Measurements from ENCODE around the gene PPIP5K1. TPM values are rescaled to one million over a fixed set of nuclear protein-coding genes. Genes with fewer than 3 reads are reported as not detected.

PPIP5K1 gene
- total RNA-seq, 2 experiments from 2014 or later = 28.2 to 33.0 TPM

DNA sequence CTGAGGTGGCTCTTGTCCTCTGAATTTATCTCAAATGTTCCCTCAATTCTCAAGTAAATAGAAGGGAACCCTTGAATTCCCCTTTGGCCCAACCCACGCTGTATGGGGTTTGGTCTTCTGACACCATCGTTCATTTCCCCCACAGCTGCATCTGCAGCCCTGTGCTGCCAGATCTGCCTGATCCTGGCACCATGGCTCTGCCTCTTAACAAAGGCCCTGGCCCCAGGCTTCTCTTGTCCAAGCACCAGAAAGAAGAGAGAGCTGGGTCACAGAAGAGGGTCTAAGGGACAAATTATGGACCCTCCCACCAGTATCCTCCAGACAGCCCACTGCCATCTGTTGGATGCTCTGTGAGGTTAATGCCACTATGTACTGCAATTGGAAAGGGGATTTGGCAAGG lies 70.8 kb downstream of the PPIP5K1 start:
- CTCF ChIA-PET = no interaction called here

DNA sequence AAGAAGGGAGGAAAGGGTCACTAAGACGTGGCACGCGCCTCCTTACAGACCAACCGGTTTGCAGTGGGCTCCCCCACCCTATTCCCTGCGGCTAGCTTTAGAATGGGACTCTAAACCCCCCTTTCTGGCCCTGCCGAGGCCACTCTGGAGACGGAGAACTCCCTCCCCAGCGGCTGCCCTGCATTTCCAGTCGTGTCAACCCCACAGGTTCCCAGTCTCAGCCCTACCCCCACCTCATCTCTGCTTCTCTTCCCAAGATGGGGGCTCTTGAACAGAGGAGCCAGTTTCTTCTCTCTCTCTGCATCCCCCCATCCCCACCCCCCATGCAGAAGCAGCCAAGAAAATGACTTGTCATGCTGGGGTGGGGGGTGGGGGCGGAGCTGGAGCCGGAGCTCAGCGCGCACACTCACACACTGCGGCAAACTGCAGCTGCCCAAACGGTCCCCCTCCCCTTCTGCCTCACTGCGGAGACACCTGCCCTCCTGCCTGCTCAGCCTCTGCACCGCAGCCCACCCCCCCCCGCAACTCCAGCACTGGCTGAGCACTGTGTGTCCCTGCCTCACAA lies 71.7 kb downstream of the PPIP5K1 start:
- Mint-ChIP-seq H3K9me3 (no peaks in the 10 kb centered on the region), H3K4me1 (peaks cover 49% of the 10 kb centered on the region), H3K36me3 (ENCODE audit: low read depth) (peaks cover 4% of the 10 kb centered on the region), H3K27ac (no peak overlapping the region), H3K4me3 (no peak overlapping the region), H3K27me3 (peaks cover 21% of the 10 kb centered on the region)
- ChIA-PET CTCF (no interaction called here), POLR2A (interaction anchor here (1.0 to 1.5 kb wide), 2 partner anchors 8 to 9 kb away, joined by 3 to 4 read pairs; no protein-coding TSS in a partner anchor)
- DNase-seq = no peak

More for the DNA sequence above, 70.8 kb downstream of the PPIP5K1 start:
- peaks cover 21% of the 10 kb centered on the region for H3K27me3 Mint-ChIP-seq
- POLR2A ChIA-PET = interaction anchor here (1.0 kb wide), 1 partner anchor 9 kb away, joined by 4 read pairs; no protein-coding TSS in a partner anchor
- peaks cover 40% of the 10 kb centered on the region for H3K4me1 Mint-ChIP-seq
- no peak overlapping the region for H3K4me3 Mint-ChIP-seq
- H3K27ac Mint-ChIP-seq = no peak overlapping the region
- H3K9me3 Mint-ChIP-seq = no peaks in the 10 kb centered on the region
- H3K36me3 Mint-ChIP-seq (ENCODE audit: low read depth) = peaks cover 4% of the 10 kb centered on the region
- DNase-seq = no peak

DNA sequence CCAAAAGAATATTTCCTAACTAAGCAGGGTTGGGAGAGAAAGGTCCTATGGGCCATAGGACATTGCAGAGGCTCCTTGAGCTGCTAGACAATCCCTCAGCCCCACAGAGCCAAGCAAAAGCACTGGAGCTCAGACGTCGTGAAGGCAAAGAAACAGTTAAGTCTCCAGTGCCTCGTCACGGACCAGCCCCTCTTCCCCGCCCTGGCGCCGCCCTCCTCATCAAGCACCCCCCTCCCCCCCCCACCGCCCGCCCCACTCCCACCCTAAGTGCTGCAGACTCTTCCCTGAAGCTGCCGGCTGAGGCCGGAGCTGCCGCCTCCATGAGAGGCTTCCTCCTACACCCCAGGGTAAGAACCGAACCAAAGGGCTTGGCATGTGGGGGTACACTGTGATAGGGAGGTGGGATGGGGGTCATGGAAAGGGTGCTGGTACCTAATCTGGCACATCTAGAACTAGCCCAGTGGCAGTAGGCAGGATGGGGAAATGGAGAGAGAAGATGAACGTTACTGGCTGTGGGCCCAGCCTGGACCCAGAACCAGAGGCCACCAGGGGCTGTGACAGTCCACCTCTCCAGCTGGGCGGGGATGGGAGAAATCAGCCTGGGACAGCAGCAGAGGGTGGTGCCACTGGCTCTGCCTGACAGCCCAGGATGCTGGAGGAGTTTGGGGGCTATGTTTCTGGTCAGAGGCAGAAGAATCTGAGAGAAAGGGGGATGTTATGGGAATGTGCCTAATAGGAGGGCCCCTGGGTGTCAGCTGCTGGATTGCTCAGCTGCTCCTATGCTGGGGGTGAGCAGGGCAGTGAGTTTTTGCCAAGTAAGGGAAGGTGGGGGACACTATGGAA lies 72.4 kb downstream of the PPIP5K1 start, which contains the start of gene MAP1A:
Gene MAP1A (plus strand): TSS at position 255 of the 843 bp plus-strand sequence. CDS start 3,866 bp downstream, outside the sequence.
- no peak within 1 kb of the TSS for H3K4me3 Mint-ChIP-seq
- H3K27ac Mint-ChIP-seq = no peak within 1 kb of the TSS
- ChIA-PET POLR2A (interaction anchor here (1.5 kb wide), 1 partner anchor 10 kb away, joined by 3 read pairs; no protein-coding TSS in a partner anchor), CTCF (interaction anchor here (7.6 kb wide), 1 partner anchor 77 kb away, joined by 74 read pairs; no protein-coding TSS in a partner anchor)
- peaks cover 56% of the 10 kb centered on the region for H3K4me1 Mint-ChIP-seq
- peaks cover under 1% of the 10 kb centered on the region for H3K36me3 Mint-ChIP-seq (ENCODE audit: low read depth)
- peaks cover 21% of the 10 kb centered on the region for H3K27me3 Mint-ChIP-seq
- DNase-seq = no peak
- no peaks in the 10 kb centered on the region for H3K9me3 Mint-ChIP-seq

DNA sequence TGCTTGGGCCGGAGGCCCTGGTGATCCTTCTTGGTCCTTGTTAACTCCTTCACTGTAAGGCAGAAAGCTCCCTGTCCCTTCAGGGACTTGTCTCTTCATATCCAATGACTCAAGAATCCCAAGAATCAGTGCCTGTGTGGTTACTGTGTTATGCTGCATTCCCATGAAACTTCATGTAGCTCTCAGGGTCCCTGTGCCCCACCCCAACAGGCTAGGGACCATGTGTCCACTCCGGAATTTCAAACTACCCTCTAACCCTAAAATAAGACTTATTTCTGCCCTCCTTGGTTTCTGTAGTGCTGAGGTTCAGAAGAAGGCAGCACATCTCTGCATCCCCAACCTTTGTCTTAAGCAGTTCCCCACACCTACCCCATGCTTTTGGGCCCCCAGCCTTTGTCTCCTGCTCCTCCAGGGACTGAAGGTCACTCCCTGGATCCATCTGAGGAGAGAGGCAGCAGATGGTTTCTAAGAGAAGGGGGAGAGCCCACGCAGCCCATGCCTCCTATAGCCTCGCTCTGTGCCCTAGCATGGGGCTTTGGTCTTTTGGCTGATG lies 73.1 kb downstream of the PPIP5K1 start:
- DNase-seq = no peak
- H3K4me3 Mint-ChIP-seq = no peak overlapping the region
- H3K4me1 Mint-ChIP-seq = peaks cover 63% of the 10 kb centered on the region
- no peaks in the 10 kb centered on the region for H3K9me3 Mint-ChIP-seq
- peaks cover 21% of the 10 kb centered on the region for H3K27me3 Mint-ChIP-seq
- CTCF ChIA-PET = interaction anchor here (7.6 kb wide), 1 partner anchor 76 kb away, joined by 74 read pairs; no protein-coding TSS in a partner anchor
- POLR2A ChIA-PET = no interaction called here
- peaks cover 7% of the 10 kb centered on the region for H3K36me3 Mint-ChIP-seq (ENCODE audit: low read depth)
- no peak overlapping the region for H3K27ac Mint-ChIP-seq

DNA sequence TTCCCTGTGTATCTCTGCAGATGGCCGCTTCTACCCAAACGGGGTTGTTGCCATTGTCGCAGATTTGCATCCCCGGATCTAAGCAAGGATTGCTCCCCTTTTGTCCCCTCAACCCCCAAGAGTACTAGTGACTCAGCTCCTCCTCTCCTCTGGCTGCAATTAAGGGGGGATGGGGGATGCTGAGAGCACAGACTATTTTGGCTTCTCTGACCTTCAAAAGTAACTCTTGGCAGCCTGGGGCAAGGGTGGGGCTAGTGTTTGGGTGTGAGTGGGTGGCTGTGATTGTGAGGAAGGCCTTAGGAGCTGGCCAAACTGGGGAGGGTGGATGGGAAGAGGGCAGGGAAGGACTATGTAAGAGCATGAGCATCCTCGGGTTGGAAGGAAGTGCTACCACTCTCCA lies 73.8 kb downstream of the PPIP5K1 start:
- Mint-ChIP-seq H3K9me3 (no peaks in the 10 kb centered on the region), H3K4me1 (peaks cover 70% of the 10 kb centered on the region), H3K36me3 (ENCODE audit: low read depth) (peaks cover 7% of the 10 kb centered on the region), H3K27ac (no peak overlapping the region), H3K27me3 (peaks cover 21% of the 10 kb centered on the region), H3K4me3 (no peak overlapping the region)
- ChIA-PET CTCF (interaction anchor here (0.6 to 7.6 kb wide), 3 partner anchors 9 to 76 kb away, joined by 3 to 74 read pairs (median 65); partner anchors contain the start of gene TP53BP1), POLR2A (interaction anchor here (0.7 kb wide), 1 partner anchor 10 kb away, joined by 3 read pairs; no protein-coding TSS in a partner anchor)
- DNase-seq = no peak

DNA sequence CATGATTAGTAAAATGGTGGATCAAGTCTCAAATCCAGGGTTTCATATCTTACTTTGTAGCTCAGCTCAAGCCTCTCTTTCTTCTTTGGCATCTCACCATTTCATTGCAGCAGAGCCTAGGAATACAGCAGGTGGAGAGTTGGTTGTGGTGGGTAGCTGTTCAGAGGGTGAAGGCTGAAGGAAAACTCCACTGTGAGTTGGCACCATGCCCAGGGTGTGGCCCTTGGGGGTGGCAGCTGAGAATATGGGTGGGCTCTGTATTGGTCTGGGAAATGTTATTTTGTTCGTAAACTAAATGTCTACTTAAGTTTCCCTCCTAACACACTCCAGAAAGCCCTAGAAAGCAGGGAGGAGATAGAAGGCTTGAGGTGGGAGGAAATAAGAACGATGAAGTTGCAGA lies 74.3 kb downstream of the PPIP5K1 start:
- peaks cover 21% of the 10 kb centered on the region for H3K27me3 Mint-ChIP-seq
- no peak overlapping the region for H3K27ac Mint-ChIP-seq
- H3K4me3 Mint-ChIP-seq = no peak overlapping the region
- ChIA-PET CTCF (interaction anchor here (0.6 to 7.6 kb wide), 4 partner anchors 8 to 82 kb away, joined by 3 to 74 read pairs (median 37); partner anchors contain the start of gene TP53BP1), POLR2A (interaction anchor here (0.7 to 1.0 kb wide), 2 partner anchors 10 to 12 kb away, joined by 3 read pairs; no protein-coding TSS in a partner anchor)
- DNase-seq = no peak
- no peaks in the 10 kb centered on the region for H3K9me3 Mint-ChIP-seq
- H3K4me1 Mint-ChIP-seq = peaks cover 73% of the 10 kb centered on the region
- H3K36me3 Mint-ChIP-seq (ENCODE audit: low read depth) = peaks cover 7% of the 10 kb centered on the region

DNA sequence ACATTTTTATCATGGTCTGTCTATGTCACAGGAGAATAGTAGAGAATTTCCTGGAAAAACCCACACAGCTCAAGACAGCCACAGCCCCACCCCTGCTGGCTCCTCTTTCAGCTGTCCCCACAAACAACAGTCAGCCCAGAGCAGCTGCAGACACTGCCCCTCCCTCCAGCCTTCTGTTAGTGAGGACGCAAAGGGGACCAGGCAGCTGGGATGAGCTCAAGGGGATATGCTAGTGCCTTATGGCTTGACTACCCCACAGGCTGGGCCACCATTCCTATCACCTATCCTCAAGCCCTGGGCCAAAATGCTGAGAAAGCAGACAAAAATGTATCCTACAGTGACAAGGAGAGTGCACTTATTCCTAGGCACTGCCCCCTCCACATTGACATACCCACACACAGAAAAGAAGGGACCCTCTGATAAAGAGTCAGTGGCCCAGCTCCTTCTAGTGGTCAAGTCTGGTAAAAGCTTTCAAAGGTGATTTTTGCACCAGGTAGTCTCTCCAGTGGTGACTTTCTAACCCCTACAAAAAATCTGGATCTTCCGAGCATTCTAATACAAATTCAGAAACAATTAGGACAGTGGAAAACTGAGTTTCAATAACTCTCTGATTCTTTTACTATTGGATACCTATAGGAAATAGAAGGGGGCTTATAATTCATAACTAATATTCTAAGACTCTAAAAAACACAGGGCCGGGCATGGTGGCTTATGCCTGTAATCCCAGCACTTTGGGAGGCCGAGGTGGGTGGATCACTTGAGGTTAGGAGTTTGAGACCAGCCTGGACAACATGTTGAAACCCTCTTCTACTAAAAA lies 75.6 kb downstream of the PPIP5K1 start:
- H3K4me1 Mint-ChIP-seq = peaks cover 83% of the 10 kb centered on the region

DNA sequence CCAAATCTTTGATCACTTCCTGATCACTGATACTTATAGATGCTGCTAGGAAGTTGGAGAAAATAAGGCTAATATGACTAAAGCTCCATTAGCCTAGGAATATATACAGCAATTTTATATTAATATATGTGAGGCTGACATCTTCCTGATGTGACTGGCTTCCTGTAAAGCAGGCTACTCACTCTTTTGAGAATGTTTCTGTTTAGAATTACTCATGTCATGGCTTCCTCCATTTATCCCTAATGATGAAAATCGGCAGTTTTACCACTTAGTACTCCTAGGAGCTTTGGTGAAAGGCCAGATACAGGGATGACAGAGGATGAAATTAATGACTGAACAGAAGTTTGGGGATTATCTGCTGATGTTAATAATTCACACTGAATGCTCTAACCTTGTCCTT lies 76.5 kb downstream of the PPIP5K1 start:
- peaks cover 13% of the 10 kb centered on the region for H3K36me3 Mint-ChIP-seq (ENCODE audit: low read depth)
- DNase-seq = no peak
- peak overlapping the region; percentile 27 for H3K4me3 Mint-ChIP-seq
- ChIA-PET CTCF (interaction anchor here (0.9 to 7.6 kb wide), 9 partner anchors 9 to 89 kb away, joined by 3 to 74 read pairs (median 7); partner anchors contain the start of gene TP53BP1), POLR2A (interaction anchor here (0.7 to 5.1 kb wide), 7 partner anchors 10 to 236 kb away, joined by 3 to 47 read pairs (median 5); partner anchors contain the start of genes PDIA3, TP53BP1, TUBGCP4 and ZSCAN29)
- peaks cover 83% of the 10 kb centered on the region for H3K4me1 Mint-ChIP-seq
- H3K27me3 Mint-ChIP-seq = peaks cover 16% of the 10 kb centered on the region
- peak overlapping the region; percentile 80 for H3K27ac Mint-ChIP-seq
- no peaks in the 10 kb centered on the region for H3K9me3 Mint-ChIP-seq

More for the DNA sequence above, 75.6 kb downstream of the PPIP5K1 start:
- Mint-ChIP-seq H3K27me3 (peaks cover 21% of the 10 kb centered on the region), H3K9me3 (no peaks in the 10 kb centered on the region), H3K36me3 (ENCODE audit: low read depth) (peaks cover 13% of the 10 kb centered on the region), H3K27ac (peak overlapping the region; percentile 80), H3K4me3 (peak overlapping the region; percentile 27)
- CTCF ChIA-PET = interaction anchor here (0.6 to 7.6 kb wide), 11 partner anchors 9 to 1020 kb away, joined by 3 to 74 read pairs (median 5); partner anchors contain the start of gene TP53BP1
- POLR2A ChIA-PET = interaction anchor here (0.7 to 5.1 kb wide), 7 partner anchors 9 to 235 kb away, joined by 3 to 47 read pairs (median 3); partner anchors contain the start of genes PDIA3, TP53BP1, TUBGCP4 and ZSCAN29
- DNase-seq = peak; percentile 64

DNA sequence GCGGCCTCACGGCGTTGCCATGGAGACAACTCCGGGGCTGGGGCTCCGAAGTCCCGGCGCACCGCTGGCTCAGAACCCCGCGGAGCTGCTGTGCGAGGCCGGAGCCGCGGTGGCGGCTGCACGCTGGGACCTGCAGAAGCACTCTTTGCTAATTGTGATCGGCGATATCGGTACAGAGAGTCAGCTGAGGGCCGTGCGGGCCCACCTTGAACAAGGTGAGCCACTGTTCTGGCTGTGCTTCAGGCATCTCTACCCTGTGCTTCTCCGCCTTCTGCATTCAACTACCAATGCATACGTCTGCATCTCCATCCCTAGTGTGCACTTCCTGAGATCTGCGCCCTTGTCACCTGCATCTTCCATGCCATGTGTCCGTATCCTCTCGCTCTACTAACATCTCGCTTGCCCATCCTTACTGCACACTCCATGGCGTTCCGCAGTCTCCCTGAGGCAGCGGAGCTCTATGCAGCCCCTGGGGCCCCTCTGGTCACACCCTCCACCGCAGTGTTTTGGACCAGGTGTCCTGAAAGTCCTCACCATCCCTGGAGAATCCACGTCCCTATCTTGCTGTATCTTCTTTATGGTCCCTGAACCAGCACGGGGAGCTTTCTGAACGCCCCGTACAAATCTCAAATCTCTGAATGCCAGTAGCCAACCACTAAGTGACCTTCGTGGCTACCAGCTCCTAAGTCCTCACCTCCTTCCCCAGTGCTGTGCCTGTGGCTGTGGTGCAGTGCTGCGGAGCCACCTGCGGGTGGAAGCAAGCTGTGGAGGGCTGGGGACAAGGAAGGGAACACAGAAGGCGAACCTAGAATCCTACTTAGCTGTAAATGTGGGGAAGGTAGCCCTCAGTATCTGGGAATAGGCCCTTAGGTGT lies 78.8 kb downstream of the PPIP5K1 start:
- no peaks in the 10 kb centered on the region for H3K9me3 Mint-ChIP-seq
- peaks cover 68% of the 10 kb centered on the region for H3K4me1 Mint-ChIP-seq
- peak; percentile 39 for DNase-seq
- POLR2A ChIA-PET = interaction anchor here (0.6 to 5.1 kb wide), 22 partner anchors 8 to 1238 kb away, joined by 3 to 47 read pairs (median 4); partner anchors contain the start of genes GANC, HYPK, TMEM87A and TP53BP1
- CTCF ChIA-PET = interaction anchor here (0.8 to 7.6 kb wide), 11 partner anchors 10 to 235 kb away, joined by 3 to 74 read pairs (median 3); partner anchors contain the start of genes PDIA3 and TP53BP1
- peaks cover 1% of the 10 kb centered on the region for H3K27me3 Mint-ChIP-seq
- peaks cover 13% of the 10 kb centered on the region for H3K36me3 Mint-ChIP-seq (ENCODE audit: low read depth)
- H3K27ac Mint-ChIP-seq = peak overlapping the region; percentile 50
- peak overlapping the region; percentile 94 for H3K4me3 Mint-ChIP-seq

DNA sequence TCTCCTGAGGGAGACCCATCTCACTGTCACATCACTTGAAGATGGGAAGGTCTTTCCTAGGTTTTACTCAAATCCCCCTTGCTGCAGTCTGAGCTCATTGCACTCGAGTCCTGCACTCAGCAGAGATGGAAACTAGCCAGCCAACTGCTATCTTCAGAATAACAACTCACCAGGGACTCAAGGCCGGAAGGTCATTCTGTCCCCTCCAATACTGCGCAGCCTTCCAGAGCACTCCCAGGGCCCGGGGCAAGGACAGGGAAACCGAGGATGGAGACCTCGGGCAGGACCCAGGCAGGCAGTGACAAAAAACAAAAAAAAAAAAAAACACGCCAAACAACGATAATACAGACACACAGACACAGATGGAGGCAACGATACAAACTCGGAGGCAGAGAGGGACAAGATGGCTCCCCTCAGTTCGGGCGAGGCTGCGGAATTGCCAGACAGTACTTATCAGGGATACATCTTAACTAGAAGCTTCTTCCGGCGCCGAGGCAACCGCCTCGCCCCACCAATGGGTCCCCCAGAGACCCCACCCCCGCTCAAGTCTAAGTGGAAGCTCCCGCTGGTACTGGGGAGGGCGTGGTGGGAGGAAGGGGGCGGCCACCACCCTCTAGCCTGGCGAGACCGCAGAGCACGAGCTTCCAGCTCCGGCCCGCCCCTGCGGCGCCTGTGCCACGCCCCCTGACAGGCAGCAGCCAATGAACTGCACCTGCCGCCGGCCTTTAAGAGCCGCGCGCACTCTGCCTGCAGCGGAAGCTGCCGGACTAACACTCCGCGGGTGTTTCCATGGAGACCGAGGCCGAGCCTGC lies 79.6 kb downstream of the PPIP5K1 start:
- H3K27me3 Mint-ChIP-seq = no peaks in the 10 kb centered on the region
- ChIA-PET POLR2A (interaction anchor here (0.6 to 5.1 kb wide), 22 partner anchors 8 to 1237 kb away, joined by 3 to 47 read pairs (median 4); partner anchors contain the start of genes GANC, HYPK, TMEM87A and TP53BP1), CTCF (interaction anchor here (0.8 to 7.6 kb wide), 9 partner anchors 10 to 290 kb away, joined by 3 to 74 read pairs (median 4); partner anchors contain the start of genes HYPK, PDIA3, SERINC4 and TP53BP1)
- H3K4me3 Mint-ChIP-seq = peak overlapping the region; percentile 94
- H3K4me1 Mint-ChIP-seq = peaks cover 60% of the 10 kb centered on the region
- H3K36me3 Mint-ChIP-seq (ENCODE audit: low read depth) = peaks cover 13% of the 10 kb centered on the region
- H3K27ac Mint-ChIP-seq = peak overlapping the region; percentile 92
- H3K9me3 Mint-ChIP-seq = no peaks in the 10 kb centered on the region
- peak; percentile 99 for DNase-seq
